ENCODE measurements around the gene POLDIP2. TPM values are rescaled to one million over a fixed set of nuclear protein-coding genes. Genes with fewer than 3 reads are reported as not detected.

The POLDIP2 gene
- total and polyA plus RNA-seq, 2 of the 13 experiments (the other 11 are each of a cell fraction or from before 2014, with no cell fraction given), result 85.9 to 114 TPM

DNA sequence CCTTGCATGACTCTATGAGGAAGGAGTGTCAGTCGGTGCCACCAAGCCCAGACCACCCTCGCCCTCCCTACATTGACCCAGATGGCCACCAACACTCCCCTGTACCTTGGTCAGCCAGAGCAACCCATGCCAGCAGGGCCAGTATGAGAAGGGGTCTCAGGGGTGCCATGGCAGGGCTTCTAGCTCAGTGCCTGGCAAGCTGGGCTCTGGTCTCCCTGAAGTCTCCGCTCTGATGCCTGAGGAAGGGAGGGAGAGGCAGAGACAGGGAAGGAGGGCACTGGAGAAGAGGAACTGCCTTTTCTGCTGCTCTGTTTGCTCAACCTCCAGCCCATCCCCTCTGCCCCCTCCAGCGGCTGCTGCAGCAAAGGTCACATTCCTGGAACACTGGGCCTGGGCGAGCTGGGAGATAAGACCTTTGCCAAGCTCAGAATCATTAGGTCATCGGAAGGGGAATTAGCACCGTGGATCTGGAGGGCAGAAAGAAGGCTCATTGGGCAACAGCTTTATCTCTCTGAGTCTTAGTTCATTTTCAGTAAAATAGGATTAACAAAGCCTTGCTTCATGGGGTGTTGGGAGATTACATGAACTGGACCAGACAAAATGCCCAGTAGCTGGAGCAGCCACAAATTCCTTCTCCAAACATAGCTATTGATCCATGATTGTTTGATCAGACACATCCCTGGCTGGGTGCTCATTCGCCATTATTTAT is 12.9 kb upstream of the POLDIP2 start, which contains the start of gene VTN (continued):
- TF ChIP-seq SOX6 (IDR thresholded peaks at IDR 0.05), result no peak
- TF ChIP-seq SOX6 (CRISPR knock-in tag; IDR thresholded peaks at IDR 0.05), result peak; percentile 96
- TF ChIP-seq, protein P1, sequence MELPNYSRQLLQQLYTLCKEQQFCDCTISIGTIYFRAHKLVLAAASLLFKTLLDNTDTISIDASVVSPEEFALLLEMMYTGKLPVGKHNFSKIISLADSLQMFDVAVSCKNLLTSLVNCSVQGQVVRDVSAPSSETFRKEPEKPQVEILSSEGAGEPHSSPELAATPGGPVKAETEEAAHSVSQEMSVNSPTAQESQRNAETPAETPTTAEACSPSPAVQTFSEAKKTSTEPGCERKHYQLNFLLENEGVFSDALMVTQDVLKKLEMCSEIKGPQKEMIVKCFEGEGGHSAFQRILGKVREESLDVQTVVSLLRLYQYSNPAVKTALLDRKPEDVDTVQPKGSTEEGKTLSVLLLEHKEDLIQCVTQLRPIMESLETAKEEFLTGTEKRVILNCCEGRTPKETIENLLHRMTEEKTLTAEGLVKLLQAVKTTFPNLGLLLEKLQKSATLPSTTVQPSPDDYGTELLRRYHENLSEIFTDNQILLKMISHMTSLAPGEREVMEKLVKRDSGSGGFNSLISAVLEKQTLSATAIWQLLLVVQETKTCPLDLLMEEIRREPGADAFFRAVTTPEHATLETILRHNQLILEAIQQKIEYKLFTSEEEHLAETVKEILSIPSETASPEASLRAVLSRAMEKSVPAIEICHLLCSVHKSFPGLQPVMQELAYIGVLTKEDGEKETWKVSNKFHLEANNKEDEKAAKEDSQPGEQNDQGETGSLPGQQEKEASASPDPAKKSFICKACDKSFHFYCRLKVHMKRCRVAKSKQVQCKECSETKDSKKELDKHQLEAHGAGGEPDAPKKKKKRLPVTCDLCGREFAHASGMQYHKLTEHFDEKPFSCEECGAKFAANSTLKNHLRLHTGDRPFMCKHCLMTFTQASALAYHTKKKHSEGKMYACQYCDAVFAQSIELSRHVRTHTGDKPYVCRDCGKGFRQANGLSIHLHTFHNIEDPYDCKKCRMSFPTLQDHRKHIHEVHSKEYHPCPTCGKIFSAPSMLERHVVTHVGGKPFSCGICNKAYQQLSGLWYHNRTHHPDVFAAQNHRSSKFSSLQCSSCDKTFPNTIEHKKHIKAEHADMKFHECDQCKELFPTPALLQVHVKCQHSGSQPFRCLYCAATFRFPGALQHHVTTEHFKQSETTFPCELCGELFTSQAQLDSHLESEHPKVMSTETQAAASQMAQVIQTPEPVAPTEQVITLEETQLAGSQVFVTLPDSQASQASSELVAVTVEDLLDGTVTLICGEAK (IDR thresholded peaks at IDR 0.05), result no peak
- TF ChIP-seq, protein P1 (CRISPR knock-in tag; IDR thresholded peaks at IDR 0.05), result peak; percentile 45; the same call in 1 of the 2 replicates
- TF ChIP-seq, protein P2, sequence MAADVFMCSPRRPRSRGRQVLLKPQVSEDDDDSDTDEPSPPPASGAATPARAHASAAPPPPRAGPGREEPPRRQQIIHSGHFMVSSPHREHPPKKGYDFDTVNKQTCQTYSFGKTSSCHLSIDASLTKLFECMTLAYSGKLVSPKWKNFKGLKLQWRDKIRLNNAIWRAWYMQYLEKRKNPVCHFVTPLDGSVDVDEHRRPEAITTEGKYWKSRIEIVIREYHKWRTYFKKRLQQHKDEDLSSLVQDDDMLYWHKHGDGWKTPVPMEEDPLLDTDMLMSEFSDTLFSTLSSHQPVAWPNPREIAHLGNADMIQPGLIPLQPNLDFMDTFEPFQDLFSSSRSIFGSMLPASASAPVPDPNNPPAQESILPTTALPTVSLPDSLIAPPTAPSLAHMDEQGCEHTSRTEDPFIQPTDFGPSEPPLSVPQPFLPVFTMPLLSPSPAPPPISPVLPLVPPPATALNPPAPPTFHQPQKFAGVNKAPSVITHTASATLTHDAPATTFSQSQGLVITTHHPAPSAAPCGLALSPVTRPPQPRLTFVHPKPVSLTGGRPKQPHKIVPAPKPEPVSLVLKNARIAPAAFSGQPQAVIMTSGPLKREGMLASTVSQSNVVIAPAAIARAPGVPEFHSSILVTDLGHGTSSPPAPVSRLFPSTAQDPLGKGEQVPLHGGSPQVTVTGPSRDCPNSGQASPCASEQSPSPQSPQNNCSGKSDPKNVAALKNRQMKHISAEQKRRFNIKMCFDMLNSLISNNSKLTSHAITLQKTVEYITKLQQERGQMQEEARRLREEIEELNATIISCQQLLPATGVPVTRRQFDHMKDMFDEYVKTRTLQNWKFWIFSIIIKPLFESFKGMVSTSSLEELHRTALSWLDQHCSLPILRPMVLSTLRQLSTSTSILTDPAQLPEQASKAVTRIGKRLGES (CRISPR knock-in tag; IDR thresholded peaks at IDR 0.05; ENCODE audit: borderline replicate concordance), result no peak
- TF ChIP-seq ZSCAN25 (CRISPR knock-in tag; IDR thresholded peaks at IDR 0.05), result peak; percentile 92
- TF ChIP-seq, protein P3, sequence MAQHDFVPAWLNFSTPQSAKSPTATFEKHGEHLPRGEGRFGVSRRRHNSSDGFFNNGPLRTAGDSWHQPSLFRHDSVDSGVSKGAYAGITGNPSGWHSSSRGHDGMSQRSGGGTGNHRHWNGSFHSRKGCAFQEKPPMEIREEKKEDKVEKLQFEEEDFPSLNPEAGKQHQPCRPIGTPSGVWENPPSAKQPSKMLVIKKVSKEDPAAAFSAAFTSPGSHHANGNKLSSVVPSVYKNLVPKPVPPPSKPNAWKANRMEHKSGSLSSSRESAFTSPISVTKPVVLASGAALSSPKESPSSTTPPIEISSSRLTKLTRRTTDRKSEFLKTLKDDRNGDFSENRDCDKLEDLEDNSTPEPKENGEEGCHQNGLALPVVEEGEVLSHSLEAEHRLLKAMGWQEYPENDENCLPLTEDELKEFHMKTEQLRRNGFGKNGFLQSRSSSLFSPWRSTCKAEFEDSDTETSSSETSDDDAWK (CRISPR knock-in tag; IDR thresholded peaks at IDR 0.05), result no peak
- TF ChIP-seq ZFP36L2 (CRISPR knock-in tag; IDR thresholded peaks at IDR 0.05), result no peak
- TF ChIP-seq, protein P4, sequence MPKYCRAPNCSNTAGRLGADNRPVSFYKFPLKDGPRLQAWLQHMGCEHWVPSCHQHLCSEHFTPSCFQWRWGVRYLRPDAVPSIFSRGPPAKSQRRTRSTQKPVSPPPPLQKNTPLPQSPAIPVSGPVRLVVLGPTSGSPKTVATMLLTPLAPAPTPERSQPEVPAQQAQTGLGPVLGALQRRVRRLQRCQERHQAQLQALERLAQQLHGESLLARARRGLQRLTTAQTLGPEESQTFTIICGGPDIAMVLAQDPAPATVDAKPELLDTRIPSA (CRISPR knock-in tag; IDR thresholded peaks at IDR 0.05; ENCODE audit: borderline replicate concordance), result no peak
- TF ChIP-seq DMAP1 (CRISPR knock-in tag; IDR thresholded peaks at IDR 0.05), result peak; percentile 53; the same call in 1 of the 2 replicates
- TF ChIP-seq, protein P5, sequence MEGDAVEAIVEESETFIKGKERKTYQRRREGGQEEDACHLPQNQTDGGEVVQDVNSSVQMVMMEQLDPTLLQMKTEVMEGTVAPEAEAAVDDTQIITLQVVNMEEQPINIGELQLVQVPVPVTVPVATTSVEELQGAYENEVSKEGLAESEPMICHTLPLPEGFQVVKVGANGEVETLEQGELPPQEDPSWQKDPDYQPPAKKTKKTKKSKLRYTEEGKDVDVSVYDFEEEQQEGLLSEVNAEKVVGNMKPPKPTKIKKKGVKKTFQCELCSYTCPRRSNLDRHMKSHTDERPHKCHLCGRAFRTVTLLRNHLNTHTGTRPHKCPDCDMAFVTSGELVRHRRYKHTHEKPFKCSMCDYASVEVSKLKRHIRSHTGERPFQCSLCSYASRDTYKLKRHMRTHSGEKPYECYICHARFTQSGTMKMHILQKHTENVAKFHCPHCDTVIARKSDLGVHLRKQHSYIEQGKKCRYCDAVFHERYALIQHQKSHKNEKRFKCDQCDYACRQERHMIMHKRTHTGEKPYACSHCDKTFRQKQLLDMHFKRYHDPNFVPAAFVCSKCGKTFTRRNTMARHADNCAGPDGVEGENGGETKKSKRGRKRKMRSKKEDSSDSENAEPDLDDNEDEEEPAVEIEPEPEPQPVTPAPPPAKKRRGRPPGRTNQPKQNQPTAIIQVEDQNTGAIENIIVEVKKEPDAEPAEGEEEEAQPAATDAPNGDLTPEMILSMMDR (CRISPR knock-in tag; IDR thresholded peaks at IDR 0.05), result peak; percentile 33
- no peak for TF ChIP-seq ZNF432 (CRISPR knock-in tag; IDR thresholded peaks at IDR 0.05; ENCODE audit: borderline replicate concordance)
- no peak for TF ChIP-seq ZNF839 (CRISPR knock-in tag; IDR thresholded peaks at IDR 0.05; ENCODE audit: borderline replicate concordance)
